ENCODE data around the gene SHISA6. TPM values are rescaled to one million over a fixed set of nuclear protein-coding genes. Genes with fewer than 3 reads are reported as not detected.

The SHISA6 gene
- total RNA-seq, 1 experiment from 2014 or later, result 2.9 TPM

DNA sequence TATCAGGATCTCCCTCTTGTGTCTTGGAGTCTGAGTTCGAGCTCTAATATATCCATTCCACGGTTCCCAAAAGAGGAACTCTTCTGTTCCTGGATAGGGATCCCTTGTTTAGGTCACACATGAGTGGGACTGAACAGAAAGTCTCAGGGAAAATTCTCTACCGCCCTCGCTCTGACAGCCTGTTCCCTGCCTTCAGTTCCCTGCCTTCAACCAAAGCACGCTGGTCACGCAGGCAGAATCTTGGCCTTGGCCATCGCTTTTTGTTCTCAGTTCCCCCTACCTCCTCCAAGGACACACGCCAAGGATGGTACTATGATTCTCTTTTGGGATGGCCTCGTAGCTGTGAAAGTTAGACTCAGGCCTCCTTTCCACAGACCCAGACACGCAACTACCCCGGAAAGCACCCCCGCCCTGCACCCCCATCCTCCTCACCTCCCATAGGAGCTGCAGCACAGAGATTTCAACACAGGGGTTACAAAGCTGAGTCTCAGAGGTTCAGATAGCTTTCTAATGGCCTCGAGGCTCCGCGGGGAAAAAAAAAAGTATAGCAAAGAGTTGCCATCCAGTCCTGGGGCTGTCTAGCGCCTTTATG is 1.5 kb upstream of the SHISA6 start:
- Histone ChIP-seq H3K79me2 (ENCODE audit: insufficient read depth, low read length) (no peaks in the 10 kb centered on the region), H4K20me1 (ENCODE audit: control insufficient read depth, insufficient read depth, insufficient read length) (peaks cover 6% of the 10 kb centered on the region), H3K23ac (ENCODE audit: insufficient read length, low read depth, low read length) (no peak overlapping the region), H2BK5ac (ENCODE audit: insufficient read length, low read length) (no peak overlapping the region), H3K9me3 (ENCODE audit: control insufficient read depth, low read depth, low read length) (no peaks in the 10 kb centered on the region), H3K56ac (ENCODE audit: insufficient read length, low read depth, low read length) (no peak overlapping the region), H3K27me3 (ENCODE audit: insufficient read depth, low read length) (peaks cover 24% of the 10 kb centered on the region), H2AK5ac (ENCODE audit: insufficient read length, low read length) (no peak overlapping the region), H3K14ac (ENCODE audit: insufficient read depth, low read length) (no peak overlapping the region), H3K9ac (ENCODE audit: extremely low read depth, insufficient read length, low read length) (no peak overlapping the region), H4K8ac (replicated peaks; ENCODE audit: insufficient read length, low read depth, low read length) (no peak overlapping the region), H4K5ac (ENCODE audit: insufficient read length, low read depth, low read length) (no peak overlapping the region), H2AFZ (ENCODE audit: low read length) (no peak overlapping the region), H3K4me1 (ENCODE audit: insufficient read depth, low read length) (peaks cover 3% of the 10 kb centered on the region; the same call in 1 of the 2 replicates), H3K18ac (ENCODE audit: insufficient read length, low read depth, low read length) (no peak overlapping the region), H3K27ac (ENCODE audit: insufficient read length, low read depth, low read length) (no peak overlapping the region), H2BK120ac (ENCODE audit: low read depth, low read length, poor library complexity, severe bottlenecking) (no peak overlapping the region), H3T11ph (ENCODE audit: low read length) (no peak overlapping the region), H2BK15ac (ENCODE audit: low read depth, low read length) (no peak overlapping the region), H3K23me2 (ENCODE audit: insufficient read length, low read depth, low read length, poor library complexity, severe bottlenecking) (no peaks in the 10 kb centered on the region), H2BK20ac (ENCODE audit: low read depth, low read length, poor library complexity, severe bottlenecking) (no peak overlapping the region), H4K91ac (ENCODE audit: insufficient read length, low read depth, low read length) (no peak overlapping the region), H3K79me1 (ENCODE audit: insufficient read depth, low read depth, low read length, poor library complexity, severe bottlenecking) (no peaks in the 10 kb centered on the region), H2BK12ac (ENCODE audit: insufficient read length, low read depth, low read length) (no peak overlapping the region), H3K4me2 (ENCODE audit: insufficient read depth, insufficient read length, low read length) (peak overlapping the region; percentile 47), H3K4ac (ENCODE audit: low read depth, low read length) (no peak overlapping the region)
- H3K27ac Mint-ChIP-seq, result no peak overlapping the region
- H3K4me1 Mint-ChIP-seq, result peaks cover 31% of the 10 kb centered on the region in 2 experiments
- no peak for DNase-seq
- WGBS (ENCODE audit: extremely low coverage, insufficient read length, low lambda C conversion rate), result no CpG with 5 or more reads among the region's 16 CpGs
- TF ChIP-seq, protein P1, sequence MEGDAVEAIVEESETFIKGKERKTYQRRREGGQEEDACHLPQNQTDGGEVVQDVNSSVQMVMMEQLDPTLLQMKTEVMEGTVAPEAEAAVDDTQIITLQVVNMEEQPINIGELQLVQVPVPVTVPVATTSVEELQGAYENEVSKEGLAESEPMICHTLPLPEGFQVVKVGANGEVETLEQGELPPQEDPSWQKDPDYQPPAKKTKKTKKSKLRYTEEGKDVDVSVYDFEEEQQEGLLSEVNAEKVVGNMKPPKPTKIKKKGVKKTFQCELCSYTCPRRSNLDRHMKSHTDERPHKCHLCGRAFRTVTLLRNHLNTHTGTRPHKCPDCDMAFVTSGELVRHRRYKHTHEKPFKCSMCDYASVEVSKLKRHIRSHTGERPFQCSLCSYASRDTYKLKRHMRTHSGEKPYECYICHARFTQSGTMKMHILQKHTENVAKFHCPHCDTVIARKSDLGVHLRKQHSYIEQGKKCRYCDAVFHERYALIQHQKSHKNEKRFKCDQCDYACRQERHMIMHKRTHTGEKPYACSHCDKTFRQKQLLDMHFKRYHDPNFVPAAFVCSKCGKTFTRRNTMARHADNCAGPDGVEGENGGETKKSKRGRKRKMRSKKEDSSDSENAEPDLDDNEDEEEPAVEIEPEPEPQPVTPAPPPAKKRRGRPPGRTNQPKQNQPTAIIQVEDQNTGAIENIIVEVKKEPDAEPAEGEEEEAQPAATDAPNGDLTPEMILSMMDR (conservative IDR thresholded peaks at IDR 0.05), result no peak
- peaks cover 68% of the 10 kb centered on the region for H3K27me3 Mint-ChIP-seq (ENCODE audit: low read depth)
- peaks cover 0 to 2% (median 0%) of the 10 kb centered on the region in 3 experiments; a peak in 2 of 7 replicates for H3K36me3 Mint-ChIP-seq (ENCODE audit: insufficient read depth in 1 of 3, low read depth in 3 of 3)
- H3K4me3 Mint-ChIP-seq, result peak overlapping the region; percentile 48 to 71
- H3K9me3 Mint-ChIP-seq, result peaks cover 0 to 2% of the 10 kb centered on the region in 2 experiments; a peak in 1 of 5 replicates
